ENCODE measurements around the gene ZKSCAN3. TPM values are rescaled to one million over a fixed set of nuclear protein-coding genes. Genes with fewer than 3 reads are reported as not detected.

The ZKSCAN3 gene
- total RNA-seq, 1 experiment from 2014 or later, result 1.9 TPM

DNA sequence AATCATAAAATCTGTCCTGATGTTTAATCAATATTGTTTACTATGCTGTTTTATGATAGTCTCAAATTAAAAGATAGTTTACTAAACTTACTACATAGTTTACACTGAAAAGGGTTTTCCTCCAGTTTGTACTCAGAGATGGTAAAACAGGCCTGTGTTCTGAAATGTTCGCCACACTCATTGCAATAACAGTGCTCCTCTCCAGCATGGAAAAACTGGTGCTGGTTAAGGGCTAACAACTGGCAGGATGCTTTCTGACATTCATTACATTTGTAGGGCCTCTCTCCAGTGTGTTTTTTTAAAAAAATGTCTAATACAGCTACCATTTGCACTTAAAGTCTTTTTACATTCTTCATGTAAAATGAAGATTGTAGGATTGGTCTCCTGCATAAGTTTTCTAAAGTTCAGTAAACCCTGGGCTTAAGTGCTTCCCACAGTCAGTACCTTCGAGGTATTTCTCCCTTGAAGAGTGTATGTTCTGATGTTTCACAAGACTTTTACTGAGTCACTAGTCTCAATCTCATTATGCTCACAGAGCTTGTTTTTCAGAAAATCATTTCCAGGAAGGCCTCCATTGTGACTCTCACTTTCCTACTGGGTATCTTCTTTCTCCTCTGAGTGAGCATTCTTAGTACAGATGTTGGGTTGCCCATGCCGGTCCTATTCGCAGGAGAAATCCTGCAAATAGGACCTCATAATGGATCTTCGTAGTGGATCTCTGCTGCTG lies 58.5 kb downstream of the ZKSCAN3 start:
- BruUV-seq (replicated peaks), result no TSS peak
- no peak overlapping the region for H3K4me3 ChIP-seq (ENCODE audit: low read length)
- no peaks in the 10 kb centered on the region for H3K9me2 ChIP-seq (replicated peaks; ENCODE audit: low read length)
- H3K9ac ChIP-seq (ENCODE audit: low read length), result no peak overlapping the region
- no peaks in the 10 kb centered on the region for H3F3A ChIP-seq (ENCODE audit: low read length, unreplicated experiment)
- CTCF ChIA-PET, result no interaction called here
- H3K79me2 ChIP-seq (ENCODE audit: low read length), result no peaks in the 10 kb centered on the region
- no peaks in the 10 kb centered on the region for H3K9me3 ChIP-seq (ENCODE audit: low read length)
- ATAC-seq (no peak), DNase-seq (no peak)
- H3K4me1 ChIP-seq (ENCODE audit: insufficient read depth, low read length), result no peaks in the 10 kb centered on the region
- H2AFZ ChIP-seq (ENCODE audit: low read length), result no peak overlapping the region
- POLR2A ChIA-PET (ENCODE audit: unreplicated experiment), result no interaction called here
- intact Hi-C loops (cut with micrococcal nuclease), result no loop called here
- TF ChIP-seq, protein P1, sequence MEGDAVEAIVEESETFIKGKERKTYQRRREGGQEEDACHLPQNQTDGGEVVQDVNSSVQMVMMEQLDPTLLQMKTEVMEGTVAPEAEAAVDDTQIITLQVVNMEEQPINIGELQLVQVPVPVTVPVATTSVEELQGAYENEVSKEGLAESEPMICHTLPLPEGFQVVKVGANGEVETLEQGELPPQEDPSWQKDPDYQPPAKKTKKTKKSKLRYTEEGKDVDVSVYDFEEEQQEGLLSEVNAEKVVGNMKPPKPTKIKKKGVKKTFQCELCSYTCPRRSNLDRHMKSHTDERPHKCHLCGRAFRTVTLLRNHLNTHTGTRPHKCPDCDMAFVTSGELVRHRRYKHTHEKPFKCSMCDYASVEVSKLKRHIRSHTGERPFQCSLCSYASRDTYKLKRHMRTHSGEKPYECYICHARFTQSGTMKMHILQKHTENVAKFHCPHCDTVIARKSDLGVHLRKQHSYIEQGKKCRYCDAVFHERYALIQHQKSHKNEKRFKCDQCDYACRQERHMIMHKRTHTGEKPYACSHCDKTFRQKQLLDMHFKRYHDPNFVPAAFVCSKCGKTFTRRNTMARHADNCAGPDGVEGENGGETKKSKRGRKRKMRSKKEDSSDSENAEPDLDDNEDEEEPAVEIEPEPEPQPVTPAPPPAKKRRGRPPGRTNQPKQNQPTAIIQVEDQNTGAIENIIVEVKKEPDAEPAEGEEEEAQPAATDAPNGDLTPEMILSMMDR (conservative IDR thresholded peaks at IDR 0.05; ENCODE audit: low read depth, low read length), result no peak
- TF ChIP-seq EZH2phosphoT487 (IDR thresholded peaks at IDR 0.05; ENCODE audit: borderline replicate concordance, low read length) (no peak), EZH2 (IDR thresholded peaks at IDR 0.05; ENCODE audit: low read length, unreplicated experiment) (no peak)
- H3K36me3 ChIP-seq (ENCODE audit: low read depth, low read length), result no peaks in the 10 kb centered on the region
- H4K20me1 ChIP-seq (ENCODE audit: low read length), result no peaks in the 10 kb centered on the region
- H3K27me3 ChIP-seq (ENCODE audit: low read length), result no peaks in the 10 kb centered on the region
- H3K4me2 ChIP-seq (ENCODE audit: low read length), result no peak overlapping the region
- no peak overlapping the region for H3K27ac ChIP-seq (ENCODE audit: low read length)

DNA sequence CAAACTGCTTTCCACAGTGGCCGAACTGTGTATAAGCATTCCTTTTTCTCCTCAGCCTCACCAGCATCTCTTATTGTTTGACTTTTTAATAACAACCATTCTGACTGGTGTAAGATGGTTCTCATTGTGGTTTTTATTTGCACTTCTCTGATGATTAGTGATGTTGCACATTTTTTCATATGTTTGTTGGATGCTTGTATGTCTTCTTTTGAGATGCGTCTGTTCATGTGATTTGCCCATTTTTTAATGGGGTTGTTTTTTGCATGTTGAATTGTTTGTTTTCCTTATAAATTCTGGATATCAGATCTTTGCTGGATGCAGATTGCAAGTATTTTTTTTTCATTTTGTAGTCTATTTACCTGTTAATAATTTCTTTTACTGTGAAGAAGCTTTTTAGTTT lies 61.0 kb downstream of the ZKSCAN3 start:
- no peaks in the 10 kb centered on the region for H3K36me3 ChIP-seq (ENCODE audit: low read depth, low read length)
- H4K20me1 ChIP-seq (ENCODE audit: low read length), result no peaks in the 10 kb centered on the region
- no peaks in the 10 kb centered on the region for H3K27me3 ChIP-seq (ENCODE audit: low read length)
- H3K4me1 ChIP-seq (ENCODE audit: insufficient read depth, low read length), result no peaks in the 10 kb centered on the region
- POLR2A ChIA-PET (ENCODE audit: unreplicated experiment), result no interaction called here
- no peak for DNase-seq
- no peaks in the 10 kb centered on the region for H3K79me2 ChIP-seq (ENCODE audit: low read length)
- no peak overlapping the region for H2AFZ ChIP-seq (ENCODE audit: low read length)
- H3K9me2 ChIP-seq (replicated peaks; ENCODE audit: low read length), result no peaks in the 10 kb centered on the region
- H3K9me3 ChIP-seq (ENCODE audit: low read length), result no peaks in the 10 kb centered on the region
- intact Hi-C loops (cut with micrococcal nuclease), result no loop called here
- no peak for ATAC-seq
- CTCF ChIA-PET, result no interaction called here
- H3K4me3 ChIP-seq (ENCODE audit: low read length), result no peak overlapping the region
- no peaks in the 10 kb centered on the region for H3F3A ChIP-seq (ENCODE audit: low read length, unreplicated experiment)
- no peak overlapping the region for H3K27ac ChIP-seq (ENCODE audit: low read length)
- no peak overlapping the region for H3K4me2 ChIP-seq (ENCODE audit: low read length)
- TF ChIP-seq, protein P1 (conservative IDR thresholded peaks at IDR 0.05; ENCODE audit: low read depth, low read length), result no peak
- TF ChIP-seq EZH2 (IDR thresholded peaks at IDR 0.05; ENCODE audit: low read length, unreplicated experiment) (no peak), EZH2phosphoT487 (IDR thresholded peaks at IDR 0.05; ENCODE audit: borderline replicate concordance, low read length) (no peak)
- no TSS peak for BruUV-seq (replicated peaks)
- H3K9ac ChIP-seq (ENCODE audit: low read length), result no peak overlapping the region

DNA sequence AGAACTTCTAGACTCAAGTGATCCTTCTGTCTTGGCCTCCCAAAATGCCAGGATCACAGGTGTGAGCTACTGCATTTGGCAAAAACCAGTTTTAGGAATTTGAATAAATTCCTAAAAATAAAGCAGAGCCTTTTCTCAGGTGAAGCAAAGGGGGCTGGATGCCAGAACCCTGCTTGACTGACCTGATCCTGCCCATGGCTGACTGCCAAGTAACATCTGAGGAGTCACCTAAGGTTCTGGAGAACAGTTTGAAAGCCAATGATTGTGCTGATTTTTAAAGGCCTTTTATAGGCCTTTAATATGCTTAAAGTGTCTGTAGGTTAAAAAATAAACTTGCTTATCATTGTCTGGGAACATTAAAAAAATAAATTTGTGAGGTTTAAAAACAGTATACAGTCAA lies 63.9 kb downstream of the ZKSCAN3 start:
- H2AFZ ChIP-seq (ENCODE audit: low read length), result no peak overlapping the region
- no peaks in the 10 kb centered on the region for H3K27me3 ChIP-seq (ENCODE audit: low read length)
- no peak overlapping the region for H3K4me2 ChIP-seq (ENCODE audit: low read length)
- DNase-seq, result no peak
- no peaks in the 10 kb centered on the region for H3K36me3 ChIP-seq (ENCODE audit: low read depth, low read length)
- H3K9ac ChIP-seq (ENCODE audit: low read length), result no peak overlapping the region
- H3K79me2 ChIP-seq (ENCODE audit: low read length), result no peaks in the 10 kb centered on the region
- TF ChIP-seq EZH2phosphoT487 (IDR thresholded peaks at IDR 0.05; ENCODE audit: borderline replicate concordance, low read length), result no peak
- TF ChIP-seq, protein P1 (conservative IDR thresholded peaks at IDR 0.05; ENCODE audit: low read depth, low read length), result no peak
- no peak for TF ChIP-seq EZH2 (IDR thresholded peaks at IDR 0.05; ENCODE audit: low read length, unreplicated experiment)
- ChIA-PET POLR2A (ENCODE audit: unreplicated experiment) (no interaction called here), CTCF (no interaction called here)
- no peaks in the 10 kb centered on the region for H3K9me3 ChIP-seq (ENCODE audit: low read length)
- no peaks in the 10 kb centered on the region for H3K9me2 ChIP-seq (replicated peaks; ENCODE audit: low read length)
- intact Hi-C loops (cut with micrococcal nuclease), result no loop called here
- no TSS peak for BruUV-seq (replicated peaks)
- H3F3A ChIP-seq (ENCODE audit: low read length, unreplicated experiment), result no peaks in the 10 kb centered on the region
- no peaks in the 10 kb centered on the region for H4K20me1 ChIP-seq (ENCODE audit: low read length)
- ATAC-seq, result no peak
- H3K27ac ChIP-seq (ENCODE audit: low read length), result no peak overlapping the region
- H3K4me1 ChIP-seq (ENCODE audit: insufficient read depth, low read length), result no peaks in the 10 kb centered on the region
- H3K4me3 ChIP-seq (ENCODE audit: low read length), result no peak overlapping the region
